H9 (cell line): Measurements from ENCODE around the gene SYCP2L. TPM values are rescaled to one million over a fixed set of nuclear protein-coding genes. Genes with fewer than 3 reads are reported as not detected.

Experiments
- DNase-seq: peaks from one replicate; pipeline ENCODE4 v3.0.0-alpha.2; 2017
- H2AFZ ChIP-seq: one replicate; pipeline ENCODE4 v1.6.1; 2013; ENCODE audit warnings: mild to moderate bottlenecking, low read length, control low read depth, moderate library complexity
- H2AK5ac ChIP-seq: 2 replicates; pipeline ENCODE4 v1.6.1; 2013; ENCODE audit warnings: low read length, control low read depth, mixed read lengths; ENCODE audit not compliant: insufficient read length
- H2BK120ac ChIP-seq: one replicate; pipeline ENCODE4 v1.6.1; 2013; ENCODE audit warnings: low read depth, mild to moderate bottlenecking, low read length, control low read depth, inconsistent platforms; ENCODE audit not compliant: poor library complexity, severe bottlenecking
- H2BK12ac ChIP-seq: 2 replicates; pipeline ENCODE4 v1.6.1; 2013; ENCODE audit warnings: low read length, control low read depth, mixed read lengths, low read depth; ENCODE audit not compliant: insufficient read length
- H2BK15ac ChIP-seq: 2 replicates; pipeline ENCODE4 v1.6.1; 2013; ENCODE audit warnings: low read depth, low read length, control low read depth
- H2BK20ac ChIP-seq: one replicate; pipeline ENCODE4 v1.6.1; 2013; ENCODE audit warnings: low read depth, mild to moderate bottlenecking, low read length, control low read depth, inconsistent platforms; ENCODE audit not compliant: poor library complexity, severe bottlenecking
- H2BK5ac ChIP-seq: 2 replicates; pipeline ENCODE4 v1.6.1; 2013; ENCODE audit warnings: low read length, control low read depth, mixed read lengths; ENCODE audit not compliant: insufficient read length
- H3K14ac ChIP-seq: 2 replicates; pipeline ENCODE4 v1.6.1; 2013; ENCODE audit warnings: low read length, control low read depth; ENCODE audit not compliant: insufficient read depth
- H3K18ac ChIP-seq: 2 replicates; pipeline ENCODE4 v1.6.1; 2013; ENCODE audit warnings: low read depth, mild to moderate bottlenecking, mixed read lengths, low read length, control low read depth; ENCODE audit not compliant: insufficient read length
- H3K23ac ChIP-seq: 2 replicates; pipeline ENCODE4 v1.6.1; 2013; ENCODE audit warnings: low read length, control low read depth, mixed read lengths, low read depth; ENCODE audit not compliant: insufficient read length
- H3K23me2 ChIP-seq: 2 replicates; pipeline ENCODE4 v1.6.1; 2013; ENCODE audit warnings: low read depth, mild to moderate bottlenecking, mixed read lengths, low read length, control low read depth; ENCODE audit not compliant: insufficient read length, poor library complexity, severe bottlenecking
- H3K27ac ChIP-seq: 2 replicates; pipeline ENCODE4 v1.5.1; 2013; ENCODE audit warnings: low read length, control low read depth, mixed read lengths, low read depth; ENCODE audit not compliant: insufficient read length
- H3K27me3 ChIP-seq: 2 replicates; pipeline ENCODE4 v1.6.1; 2013; ENCODE audit warnings: low read length, control low read depth, inconsistent platforms; ENCODE audit not compliant: insufficient read depth
- H3K4ac ChIP-seq: 2 replicates; pipeline ENCODE4 v1.6.1; 2013; ENCODE audit warnings: low read depth, mild to moderate bottlenecking, control low read depth, inconsistent platforms, low read length, moderate library complexity
- H3K4me1 ChIP-seq: 2 replicates; pipeline ENCODE4 v1.6.1; 2013; ENCODE audit warnings: low read length, control low read depth, inconsistent platforms; ENCODE audit not compliant: insufficient read depth
- H3K4me2 ChIP-seq: 2 replicates; pipeline ENCODE4 v1.6.1; 2013; ENCODE audit warnings: low read length, control low read depth, mixed read lengths; ENCODE audit not compliant: insufficient read length, insufficient read depth
- H3K56ac ChIP-seq: 2 replicates; pipeline ENCODE4 v1.6.1; 2013; ENCODE audit warnings: low read depth, mild to moderate bottlenecking, mixed read lengths, low read length, control low read depth; ENCODE audit not compliant: insufficient read length
- H3K79me1 ChIP-seq: 2 replicates; pipeline ENCODE4 v1.6.1; 2013; ENCODE audit warnings: low read depth, mild to moderate bottlenecking, moderate library complexity, low read length, control low read depth, inconsistent platforms; ENCODE audit not compliant: insufficient read depth, poor library complexity, severe bottlenecking
- H3K79me2 ChIP-seq: 2 replicates; pipeline ENCODE4 v1.6.1; 2013; ENCODE audit warnings: low read length, control low read depth, inconsistent platforms; ENCODE audit not compliant: insufficient read depth
- H3K9ac ChIP-seq: 2 replicates; pipeline ENCODE4 v1.6.1; 2013; ENCODE audit warnings: low read length, control low read depth, mixed read lengths; ENCODE audit not compliant: insufficient read length; ENCODE audit errors: extremely low read depth
- H3K9me3 ChIP-seq: one replicate; pipeline ENCODE4 v1.6.1; 2013; ENCODE audit warnings: low read depth, low read length, inconsistent platforms; ENCODE audit not compliant: control insufficient read depth
- H3T11ph ChIP-seq: one replicate; pipeline ENCODE4 v1.6.1; 2013; ENCODE audit warnings: mild to moderate bottlenecking, low read length, control low read depth, inconsistent platforms
- H4K20me1 ChIP-seq: one replicate; pipeline ENCODE4 v1.6.1; 2013; ENCODE audit not compliant: control insufficient read depth, insufficient read length, insufficient read depth
- H4K5ac ChIP-seq: 2 replicates; pipeline ENCODE4 v1.6.1; 2013; ENCODE audit warnings: low read depth, mild to moderate bottlenecking, mixed read lengths, low read length, control low read depth; ENCODE audit not compliant: insufficient read length
- H4K8ac ChIP-seq: replicated peaks from 2 replicates; pipeline ENCODE4 v1.6.1; 2013; ENCODE audit warnings: low read length, control low read depth, mixed read lengths, low read depth; ENCODE audit not compliant: insufficient read length
- H4K91ac ChIP-seq: 2 replicates; pipeline ENCODE4 v1.6.1; 2013; ENCODE audit warnings: low read depth, mild to moderate bottlenecking, moderate library complexity, mixed read lengths, low read length, control low read depth; ENCODE audit not compliant: insufficient read length
- H3K27ac Mint-ChIP-seq, 3 experiments: 2 replicates in 2 of 3; 3 replicates in 1 of 3; pipeline ENCODE4 v1.8.0; 2020 to 2021; ENCODE audit warnings: mixed read lengths in 3 of 3, mild to moderate bottlenecking in 1 of 3, moderate library complexity in 1 of 3
- H3K27me3 Mint-ChIP-seq: 2 replicates; pipeline ENCODE4 v1.8.0; 2021; ENCODE audit warnings: low read depth, mild to moderate bottlenecking, moderate library complexity, mixed read lengths
- H3K36me3 Mint-ChIP-seq, 3 experiments: 2 replicates in 2 of 3; 3 replicates in 1 of 3; pipeline ENCODE4 v1.8.0; 2020 to 2021; ENCODE audit warnings: low read depth in 3 of 3, mixed read lengths in 3 of 3; ENCODE audit not compliant: insufficient read depth in 1 of 3
- H3K4me1 Mint-ChIP-seq, 2 experiments: 2 replicates each; pipeline ENCODE4 v1.8.0; 2020; ENCODE audit warnings: mixed read lengths in 2 of 2
- H3K4me3 Mint-ChIP-seq, 2 experiments: 2 replicates in 1 of 2; 3 replicates in 1 of 2; pipeline ENCODE4 v1.8.0; 2020 to 2021; ENCODE audit warnings: mild to moderate bottlenecking in 2 of 2, mixed read lengths in 2 of 2, moderate library complexity in 1 of 2
- H3K9me3 Mint-ChIP-seq, 2 experiments: 2 replicates in 1 of 2; 3 replicates in 1 of 2; pipeline ENCODE4 v1.8.0; 2020; ENCODE audit warnings: mild to moderate bottlenecking in 2 of 2, mixed read lengths in 2 of 2, moderate library complexity in 1 of 2
- WGBS: extraction: QIAGEN DNeasy Blood & Tissue Kit; methylation state at CpG from one replicate; pipeline ENCODE4 v1.1.7; 2013; ENCODE audit warnings: missing lambda C conversion rate, low lambda C conversion rate, mixed read lengths; ENCODE audit not compliant: insufficient read length; ENCODE audit errors: extremely low coverage; 5-methylcytosine and 5-hydroxymethylcytosine counted together
- total RNA-seq: library from RNA; stranded (reverse); gene quantifications from 2 replicates; pipeline ENCODE4 v1.2.1, GENCODE V29; 2021
- TF ChIP-seq, protein P1 (sequence below): fragments of 200-600 bp; sonication (generic); conservative IDR thresholded peaks from 3 replicates; pipeline ENCODE4 v1.8.0; 2021; ENCODE audit warnings: antibody characterized with exemption, mild to moderate bottlenecking

The SYCP2L gene
- total RNA-seq, 1 experiment from 2014 or later: 3.5 TPM

DNA sequence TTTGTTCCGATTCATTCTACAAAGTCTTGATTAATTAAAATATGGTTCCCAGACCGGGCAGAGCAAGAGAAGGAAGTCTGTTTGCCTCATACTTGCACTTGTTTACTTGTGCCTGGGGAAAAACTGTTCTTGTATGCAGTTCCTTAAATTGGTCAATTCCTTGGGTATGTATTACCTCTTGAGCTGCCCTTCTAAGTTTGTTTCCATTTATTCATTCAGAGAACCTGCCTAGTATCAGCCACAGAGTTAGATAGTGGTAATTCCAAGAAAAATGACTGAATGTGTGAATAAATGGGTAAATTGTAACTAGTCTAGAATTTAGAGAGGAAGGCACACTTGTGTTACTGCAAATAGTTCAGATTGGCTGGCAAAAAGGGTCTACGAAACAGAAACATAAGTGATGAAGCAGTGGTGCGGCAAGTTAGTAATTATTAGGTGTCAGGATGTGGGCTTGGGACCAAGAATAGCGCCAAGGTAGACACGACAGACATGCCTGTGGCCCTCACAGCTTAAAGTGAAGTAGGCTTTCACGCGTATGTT lies 48.0 kb upstream of the SYCP2L start:
- H3K4ac ChIP-seq: no peak overlapping the region
- H3K18ac ChIP-seq: no peak overlapping the region
- Mint-ChIP-seq H3K4me3 (peak overlapping the region; percentile 77 to 85), H3K4me1 (peaks cover 14 to 16% of the 10 kb centered on the region in 2 experiments), H3K36me3 (peaks cover 0 to 10% (median 7%) of the 10 kb centered on the region in 3 experiments; a peak in 4 of 7 replicates), H3K9me3 (peaks cover 4 to 12% of the 10 kb centered on the region in 2 experiments; a peak in 3 of 5 replicates), H3K27ac (no peak overlapping the region), H3K27me3 (peaks cover 48% of the 10 kb centered on the region)
- WGBS: no CpG with 5 or more reads among the region's 8 CpGs
- H4K5ac ChIP-seq: no peak overlapping the region
- no peak for DNase-seq
- no peak overlapping the region for H2BK15ac ChIP-seq
- no peaks in the 10 kb centered on the region for H3K79me1 ChIP-seq
- H3K27me3 ChIP-seq: no peaks in the 10 kb centered on the region
- no peaks in the 10 kb centered on the region for H3K4me1 ChIP-seq
- H3K9me3 ChIP-seq: no peaks in the 10 kb centered on the region
- no peak overlapping the region for H3T11ph ChIP-seq
- H3K27ac ChIP-seq: no peak overlapping the region
- no peak overlapping the region for H3K14ac ChIP-seq
- H3K4me2 ChIP-seq: peak overlapping the region; percentile 86
- no peak overlapping the region for H3K56ac ChIP-seq
- TF ChIP-seq, protein P1, sequence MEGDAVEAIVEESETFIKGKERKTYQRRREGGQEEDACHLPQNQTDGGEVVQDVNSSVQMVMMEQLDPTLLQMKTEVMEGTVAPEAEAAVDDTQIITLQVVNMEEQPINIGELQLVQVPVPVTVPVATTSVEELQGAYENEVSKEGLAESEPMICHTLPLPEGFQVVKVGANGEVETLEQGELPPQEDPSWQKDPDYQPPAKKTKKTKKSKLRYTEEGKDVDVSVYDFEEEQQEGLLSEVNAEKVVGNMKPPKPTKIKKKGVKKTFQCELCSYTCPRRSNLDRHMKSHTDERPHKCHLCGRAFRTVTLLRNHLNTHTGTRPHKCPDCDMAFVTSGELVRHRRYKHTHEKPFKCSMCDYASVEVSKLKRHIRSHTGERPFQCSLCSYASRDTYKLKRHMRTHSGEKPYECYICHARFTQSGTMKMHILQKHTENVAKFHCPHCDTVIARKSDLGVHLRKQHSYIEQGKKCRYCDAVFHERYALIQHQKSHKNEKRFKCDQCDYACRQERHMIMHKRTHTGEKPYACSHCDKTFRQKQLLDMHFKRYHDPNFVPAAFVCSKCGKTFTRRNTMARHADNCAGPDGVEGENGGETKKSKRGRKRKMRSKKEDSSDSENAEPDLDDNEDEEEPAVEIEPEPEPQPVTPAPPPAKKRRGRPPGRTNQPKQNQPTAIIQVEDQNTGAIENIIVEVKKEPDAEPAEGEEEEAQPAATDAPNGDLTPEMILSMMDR: no peak
- no peak overlapping the region for H2BK120ac ChIP-seq
- H2BK20ac ChIP-seq: no peak overlapping the region
- H3K9ac ChIP-seq: no peak overlapping the region
- H4K8ac ChIP-seq: no peak overlapping the region
- H3K79me2 ChIP-seq: no peaks in the 10 kb centered on the region; the same call in 1 of the 2 replicates
- H3K23ac ChIP-seq: no peak overlapping the region
- no peak overlapping the region for H2AFZ ChIP-seq
- H2BK5ac ChIP-seq: no peak overlapping the region
- H4K20me1 ChIP-seq: no peaks in the 10 kb centered on the region
- no peak overlapping the region for H2BK12ac ChIP-seq
- H4K91ac ChIP-seq: no peak overlapping the region
- no peak overlapping the region for H2AK5ac ChIP-seq
- peaks cover 13% of the 10 kb centered on the region for H3K23me2 ChIP-seq
